ENCODE data around the gene OR7G1. TPM values are rescaled to one million over a fixed set of nuclear protein-coding genes. Genes with fewer than 3 reads are reported as not detected.

Gene OR7G1
- total and polyA plus RNA-seq, 2 of the 8 experiments (the other 6 are each of a cell fraction or from before 2014, with no cell fraction given), result not detected

- Histone ChIP-seq H2BK12ac (ENCODE audit: low read depth, low read length) (no peak overlapping the region), H3K4me3 (ENCODE audit: extremely low read depth in 1 of 4, insufficient read depth in 2 of 4, low read depth in 3 of 4, low read length in 4 of 4) (no peak overlapping the region), H3K4me2 (ENCODE audit: insufficient read depth in 1 of 2, low read depth in 2 of 2, low read length in 2 of 2) (no peak overlapping the region), H4K91ac (replicated peaks; ENCODE audit: insufficient read length, low read length) (no peak overlapping the region), H2BK15ac (ENCODE audit: low read length) (no peak overlapping the region), H4K5ac (ENCODE audit: insufficient read length, low read depth, low read length) (no peak overlapping the region), H3K9me3 (ENCODE audit: insufficient read depth in 2 of 2, low read depth in 1 of 2, low read length in 1 of 2) (peaks cover 17 to 24% of the 10 kb centered on the region in 2 experiments), H4K8ac (ENCODE audit: extremely low read depth, insufficient read depth, low read length) (no peak overlapping the region), H2AK5ac (ENCODE audit: low read depth, low read length) (no peak overlapping the region), H3K4ac (replicated peaks; ENCODE audit: insufficient read length, low read depth, low read length) (no peak overlapping the region), H2BK20ac (ENCODE audit: low read length) (no peak overlapping the region), H3K23me2 (ENCODE audit: low read depth, low read length) (no peaks in the 10 kb centered on the region), H3K27me3 (replicated peaks in 1 of 4; ENCODE audit: control insufficient read depth in 3 of 4, extremely low read depth in 1 of 4, insufficient read depth in 3 of 4, low read length in 3 of 4) (no peaks in the 10 kb centered on the region), H3K79me1 (ENCODE audit: low read depth, low read length) (peaks cover 11% of the 10 kb centered on the region), H3K27ac (ENCODE audit: low read depth, low read length) (no peak overlapping the region), H3K14ac (ENCODE audit: insufficient read length) (no peak overlapping the region), H3K36me3 (ENCODE audit: control insufficient read depth in 2 of 4, insufficient read depth in 4 of 4, low read length in 3 of 4) (peaks cover 29 to 78% (median 57%) of the 10 kb centered on the region in 4 experiments), H3K79me2 (ENCODE audit: control insufficient read depth in 1 of 2, insufficient read depth in 2 of 2, low read length in 2 of 2) (peaks cover 22 to 60% of the 10 kb centered on the region in 2 experiments), H3K56ac (replicated peaks; ENCODE audit: insufficient read length, low read depth, low read length) (no peak overlapping the region), H2BK120ac (replicated peaks; ENCODE audit: low read depth, low read length) (no peak overlapping the region), H3K9ac (replicated peaks in 1 of 4; ENCODE audit: extremely low read depth in 1 of 4, low read depth in 3 of 4, low read length in 3 of 4) (no peak overlapping the region), H2BK5ac (ENCODE audit: low read depth, low read length) (no peak overlapping the region), H3K4me1 (replicated peaks in 1 of 4; ENCODE audit: control insufficient read depth in 3 of 4, insufficient read depth in 4 of 4, low read length in 3 of 4) (no peaks in the 10 kb centered on the region), H3K23ac (ENCODE audit: insufficient read length) (no peak overlapping the region), H3K18ac (ENCODE audit: extremely low read depth, low read length) (no peak overlapping the region), H2AFZ (ENCODE audit: low read length) (no peak overlapping the region), H4K20me1 (replicated peaks in 1 of 2; ENCODE audit: control insufficient read depth in 1 of 2, insufficient read depth in 2 of 2, low read length in 2 of 2) (peaks cover 3 to 11% of the 10 kb centered on the region in 2 experiments)
- WGBS, 2 experiments (ENCODE audit: extremely low coverage in 1 of 2, insufficient coverage in 1 of 2, insufficient read length in 1 of 2, insufficient replicate concordance in 2 of 2, low coverage in 1 of 2, low lambda C conversion rate in 2 of 2, missing lambda C conversion rate in 1 of 2), result 100% methylated on average over 1 of the region's 1 CpG; no CpG with 5 or more reads in 1 of the 2 experiments
- CTCF ChIA-PET (ENCODE audit: partially characterized antibody), result interaction anchor here (0.7 kb wide), 1 partner anchor 726 kb away, joined by 3 read pairs; no protein-coding TSS in a partner anchor
- FAIRE-seq (no peak), DNase-seq (ENCODE audit: low read depth in 1 of 2, low spot score in 2 of 2) (no peak)
- POLR2A ChIA-PET (ENCODE audit: partially characterized antibody), result interaction anchor here (1.1 kb wide), 1 partner anchor 18 kb away, joined by 3 read pairs; no protein-coding TSS in a partner anchor
- TF ChIP-seq BACH1 (IDR thresholded peaks at IDR 0.05; ENCODE audit: low read length), result no peak
- no peak for TF ChIP-seq POU5F1 (IDR thresholded peaks at IDR 0.05; ENCODE audit: low read depth, low read length)
- TF ChIP-seq NRF1 (IDR thresholded peaks at IDR 0.05; ENCODE audit: low read depth, low read length), result no peak
- no peak for TF ChIP-seq CBX5 (IDR thresholded peaks at IDR 0.05; ENCODE audit: low read depth, low read length)
- TF ChIP-seq HDAC2 (IDR thresholded peaks at IDR 0.05; ENCODE audit: borderline replicate concordance in 1 of 2, low read depth in 2 of 2, low read length in 2 of 2), result no peak
- TF ChIP-seq NANOG (IDR thresholded peaks at IDR 0.05; ENCODE audit: insufficient read depth, low read depth, low read length, poor library complexity, severe bottlenecking), result no peak
- no peak for TF ChIP-seq PHF8 (conservative IDR thresholded peaks at IDR 0.05; ENCODE audit: low read depth, low read length)
- no peak for TF ChIP-seq EZH2 (IDR thresholded peaks at IDR 0.05; ENCODE audit: low read depth, low read length, severe bottlenecking)
- no peak for TF ChIP-seq TAF7 (optimal IDR thresholded peaks at IDR 0.05; ENCODE audit: borderline replicate concordance, low read depth, low read length)
- TF ChIP-seq ASH2L (IDR thresholded peaks at IDR 0.05; ENCODE audit: low read length), result no peak
- TF ChIP-seq SP4 (IDR thresholded peaks at IDR 0.05; ENCODE audit: low read length), result no peak
- TF ChIP-seq TBP (IDR thresholded peaks at IDR 0.05; ENCODE audit: low read depth, low read length), result no peak
- no peak for TF ChIP-seq POLR2A (IDR thresholded peaks at IDR 0.05; ENCODE audit: control extremely low read depth in 1 of 2, low read depth in 2 of 2, low read length in 2 of 2)
- TF ChIP-seq SIN3A (conservative IDR thresholded peaks at IDR 0.05 in 1 of 2, IDR thresholded peaks at IDR 0.05 in 1 of 2; ENCODE audit: low read depth in 1 of 2, low read length in 2 of 2), result no peak
- TF ChIP-seq SIRT6 (IDR thresholded peaks at IDR 0.05; ENCODE audit: low read length), result no peak
These were observed 40.7 kb upstream of the OR7G1 start for GRCh38 chr19:9156304-9156703.

Data from H1 (cell line).